SK-N-SH (cell line): ENCODE data around the gene SH3PXD2A. TPM values are rescaled to one million over a fixed set of nuclear protein-coding genes. Genes with fewer than 3 reads are reported as not detected.
A peak's percentile ranks its signal among the peaks of the same experiment; 100 is the strongest.

Source experiments
- CTCF ChIA-PET: fragments of 300-600, 350-600 bp; formaldehyde crosslinking; extraction: SDS; loops from one replicate; lab custom pipeline; 2021; lab: Yijun Ruan, JAX
- POLR2A ChIA-PET: fragments of 350-600 bp; sonication (Branson Sonifier 250); formaldehyde crosslinking; extraction: SDS; loops from one replicate; lab custom pipeline; 2020; ENCODE audit warnings: antibody characterized with exemption, inconsistent platforms; lab: Yijun Ruan, JAX
- DNase-seq: peaks from one replicate; pipeline ENCODE4 v3.0.0; 2012
- H2AFZ ChIP-seq: fragments of 200-600 bp; sonication (generic); 2 replicates; pipeline ENCODE4 v1.8.1; 2016; ENCODE audit warnings: antibody characterized with exemption, mild to moderate bottlenecking, low read depth
- H3F3A ChIP-seq: fragments of 200-600 bp; sonication (generic); replicated peaks from 2 replicates; pipeline ENCODE3; 2016; ENCODE audit warnings: antibody characterized with exemption, mild to moderate bottlenecking; ENCODE audit not compliant: insufficient read depth
- H3K27ac ChIP-seq, 2 experiments: fragments of 200-500 bp in 1 of 2; fragments of 200-600 bp in 1 of 2; sonication (Bioruptor generic) in 1 of 2; sonication (generic), shearing (Covaris generic) in 1 of 2; 2 replicates each; pipeline versions ENCODE4 v1.5.1 to v1.6.1; 2014 to 2016; ENCODE audit warnings: low read depth in 2 of 2, inconsistent platforms in 1 of 2, low read length in 1 of 2, mild to moderate bottlenecking in 1 of 2, mixed read lengths in 1 of 2
- H3K27me3 ChIP-seq: fragments of 200-600 bp; sonication (generic), shearing (Covaris generic); 2 replicates; pipeline ENCODE4 v1.6.1; 2016; ENCODE audit warnings: mixed run types; ENCODE audit not compliant: insufficient read depth
- H3K36me3 ChIP-seq, 2 experiments: fragments of 200-500 bp in 1 of 2; fragments of 200-600 bp in 1 of 2; sonication (Bioruptor generic) in 1 of 2; sonication (generic) in 1 of 2; replicated peaks in 1 of 2; 2 replicates each; pipeline versions ENCODE3 to v1.5.1; 2014 to 2016; ENCODE audit warnings: low read length in 1 of 2, mild to moderate bottlenecking in 1 of 2; ENCODE audit not compliant: insufficient read depth in 2 of 2, control insufficient read depth in 1 of 2
- H3K4me1 ChIP-seq, 2 experiments: fragments of 200-500 bp in 1 of 2; fragments of 200-600 bp in 1 of 2; sonication (Bioruptor generic) in 1 of 2; sonication (generic), shearing (Covaris generic) in 1 of 2; 2 replicates each; pipeline versions ENCODE4 v1.5.1 to v1.6.1; 2014 to 2016; ENCODE audit warnings: low read depth in 1 of 2, low read length in 1 of 2, mixed run types in 1 of 2; ENCODE audit not compliant: insufficient read depth in 2 of 2, control insufficient read depth in 1 of 2
- H3K4me2 ChIP-seq: fragments of 200-600 bp; sonication (generic), shearing (Covaris generic); 2 replicates; pipeline ENCODE4 v1.6.1; 2017; ENCODE audit warnings: mixed run types
- H3K4me3 ChIP-seq, 2 experiments: fragments of 200-500 bp in 1 of 2; fragments of 200-600 bp in 1 of 2; sonication (Bioruptor generic) in 1 of 2; sonication (generic), shearing (Covaris generic) in 1 of 2; 2 replicates each; pipeline versions ENCODE4 v1.5.1 to v1.8.1; 2014 to 2016; ENCODE audit warnings: low read depth in 2 of 2, inconsistent platforms in 1 of 2, low read length in 1 of 2, mild to moderate bottlenecking in 1 of 2, mixed read lengths in 1 of 2, moderate library complexity in 1 of 2
- H3K79me2 ChIP-seq: fragments of 200-600 bp; sonication (generic); 2 replicates; pipeline ENCODE4 v1.8.1; 2017; ENCODE audit warnings: mild to moderate bottlenecking; ENCODE audit not compliant: insufficient read depth
- H3K9ac ChIP-seq: fragments of 200-600 bp; sonication (generic); 2 replicates; pipeline ENCODE4 v1.6.1; 2017; ENCODE audit warnings: mixed run types
- H3K9me2 ChIP-seq: fragments of 200-600 bp; sonication (generic); 2 replicates; pipeline ENCODE4 v1.6.1; 2017; ENCODE audit warnings: mixed run types
- H3K9me3 ChIP-seq: fragments of 200-600 bp; sonication (generic); 2 replicates; pipeline ENCODE4 v1.6.1; 2017; ENCODE audit warnings: mixed run types, mild to moderate bottlenecking, moderate library complexity
- H4K20me1 ChIP-seq: fragments of 200-600 bp; sonication (generic); 2 replicates; pipeline ENCODE4 v1.6.1; 2017; ENCODE audit warnings: mild to moderate bottlenecking, mixed run types; ENCODE audit not compliant: insufficient read depth
- CHD2 ChIP-seq: fragments of 150-350 bp; IDR thresholded peaks from 2 replicates; pipeline ENCODE4 v1.6.1; 2018; ENCODE audit warnings: low read length; ENCODE audit not compliant: partially characterized antibody
- CTCF ChIP-seq: fragments of 200-600 bp; sonication (generic); IDR thresholded peaks from 2 replicates; pipeline ENCODE4 v1.6.1; 2017; ENCODE audit warnings: antibody characterized with exemption, mild to moderate bottlenecking, moderate library complexity
- EP300 ChIP-seq, 2 experiments: IDR thresholded peaks; 2 replicates each; pipeline versions ENCODE4 v1.4.0 to v1.6.1; 2012; ENCODE audit warnings: borderline replicate concordance in 1 of 2, low read depth in 1 of 2, low read length in 1 of 2
- FOSL2 ChIP-seq: IDR thresholded peaks from 2 replicates; pipeline ENCODE4 v1.4.0; 2012; ENCODE audit warnings: low read depth, mild to moderate bottlenecking, moderate library complexity, borderline replicate concordance
- FOXJ3 ChIP-seq: sonication (generic); formaldehyde crosslinking; IDR thresholded peaks from 2 replicates; pipeline ENCODE4 v1.5.1; 2020; ENCODE audit warnings: mild to moderate bottlenecking, missing genetic modification reagents
- GATA2 ChIP-seq: sonication (generic); formaldehyde crosslinking; IDR thresholded peaks from 2 replicates; pipeline ENCODE4 v1.5.0; 2020; ENCODE audit warnings: mild to moderate bottlenecking, missing genetic modification reagents
- JUND ChIP-seq: IDR thresholded peaks from 2 replicates; pipeline ENCODE4 v1.4.0; 2012
- MEF2A ChIP-seq: IDR thresholded peaks from 2 replicates; pipeline ENCODE4 v1.4.0; 2012; ENCODE audit warnings: low read depth, borderline replicate concordance
- MXI1 ChIP-seq: IDR thresholded peaks from 2 replicates; pipeline ENCODE4 v1.6.1; 2012; ENCODE audit warnings: mild to moderate bottlenecking, low read depth, low read length, improper control_type of control experiment
- NFIC ChIP-seq: IDR thresholded peaks from 2 replicates; pipeline ENCODE4 v1.4.0; 2012; ENCODE audit warnings: borderline replicate concordance
- NRF1 ChIP-seq: IDR thresholded peaks from 2 replicates; pipeline ENCODE4 v1.6.1; 2012; ENCODE audit warnings: low read depth, mild to moderate bottlenecking, low read length
- POLR2AphosphoS5 ChIP-seq: IDR thresholded peaks from 2 replicates; pipeline ENCODE4 v1.6.1; 2012; ENCODE audit warnings: low read depth, low read length
- RAD21 ChIP-seq: IDR thresholded peaks from 2 replicates; pipeline ENCODE4 v1.6.1; 2012; ENCODE audit warnings: mild to moderate bottlenecking, low read length
- RCOR1 ChIP-seq: fragments of 150-350 bp; IDR thresholded peaks from 2 replicates; pipeline ENCODE4 v1.6.1; 2017; ENCODE audit warnings: antibody characterized with exemption, low read length
- RFX5 ChIP-seq: IDR thresholded peaks from 2 replicates; pipeline ENCODE4 v1.6.1; 2012; ENCODE audit warnings: mild to moderate bottlenecking, improper control_type of control experiment, low read length
- SMC3 ChIP-seq: IDR thresholded peaks from 2 replicates; pipeline ENCODE4 v1.6.1; 2012; ENCODE audit warnings: low read depth, low read length, improper control_type of control experiment
- TAF1 ChIP-seq: IDR thresholded peaks from 2 replicates; pipeline ENCODE4 v1.6.1; 2012; ENCODE audit warnings: low read depth, mild to moderate bottlenecking, low read length, moderate library complexity, borderline replicate concordance
- TEAD4 ChIP-seq: IDR thresholded peaks from 2 replicates; pipeline ENCODE4 v1.4.0; 2012; ENCODE audit warnings: mild to moderate bottlenecking, borderline replicate concordance; ENCODE audit not compliant: insufficient read depth
- USF2 ChIP-seq: fragments of 150-350 bp; IDR thresholded peaks from 2 replicates; pipeline ENCODE4 v1.6.1; 2017; ENCODE audit warnings: antibody characterized with exemption, low read length, low read depth, borderline replicate concordance
- YY1 ChIP-seq: IDR thresholded peaks from 2 replicates; pipeline ENCODE4 v1.4.0; 2012; ENCODE audit warnings: low read depth, mild to moderate bottlenecking
- WGBS: methylation state at CpG from one replicate; pipeline ENCODE4 v1.1.6; 2017; ENCODE audit warnings: low lambda C conversion rate; 5-methylcytosine and 5-hydroxymethylcytosine counted together
- polyA plus RNA-seq, 3 experiments: library from polyadenylated mRNA; depleted of rRNA; stranded (reverse); fragments of >200 nt; gene quantifications; 2 replicates each; pipeline ENCODE4 v1.2.3, GENCODE V29; 2012
- TF ChIP-seq, protein P1 (sequence below): IDR thresholded peaks from 2 replicates; pipeline ENCODE4 v1.4.0; 2012; ENCODE audit warnings: low read depth, borderline replicate concordance

Gene SH3PXD2A
- polyA plus RNA-seq, 1 of the 3 experiments (the other 2 are of a cell fraction) = 2.5 TPM

DNA sequence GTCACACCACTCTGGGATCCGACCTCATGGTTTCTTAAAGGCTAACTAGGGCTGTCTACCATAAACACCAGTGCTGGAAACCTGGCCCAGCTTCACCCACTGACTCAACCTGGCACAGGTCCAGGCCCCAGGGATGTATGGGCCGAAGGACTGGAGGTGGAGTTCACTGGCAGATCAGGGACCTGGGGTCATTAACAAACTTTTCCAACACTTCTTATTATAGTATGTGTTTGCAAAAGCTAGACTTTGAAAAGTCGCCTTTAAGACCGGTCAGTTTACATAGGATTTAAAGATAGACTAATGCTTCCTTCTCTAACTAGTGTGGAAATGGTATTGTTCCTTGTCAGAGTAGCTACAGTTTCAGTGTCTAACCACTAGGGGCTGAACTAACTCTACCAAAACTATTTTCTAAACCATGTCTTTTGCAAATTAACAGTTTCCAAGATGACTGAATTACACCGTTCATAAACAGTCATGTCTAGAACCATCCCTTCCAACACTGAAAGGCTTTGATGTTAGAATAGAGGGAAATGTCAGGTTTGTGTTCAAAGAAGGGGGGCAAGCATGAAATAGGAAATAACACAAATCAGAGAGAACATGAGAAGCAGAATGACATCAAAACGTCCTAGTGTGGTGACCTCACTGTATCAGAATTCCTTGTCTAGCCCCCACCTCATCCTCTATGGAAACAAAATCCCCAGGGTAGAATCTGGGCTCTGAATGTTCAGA lies 32.9 kb upstream of the SH3PXD2A start:
- TF ChIP-seq SMC3 (peak; percentile 62), CHD2 (no peak), CTCF (peak; percentile 94), TEAD4 (no peak), RFX5 (peak; percentile 58; the same call in 1 of the 2 replicates), USF2 (no peak), RAD21 (peak; percentile 95), NFIC (peak; percentile 92), MEF2A (no peak), FOSL2 (peak; percentile 53; the same call in 1 of the 2 replicates)

GRCh38 chr10:103885617-103886016 lies 30.2 kb upstream of the SH3PXD2A start:
- no peaks in the 10 kb centered on the region for H4K20me1 ChIP-seq
- POLR2A ChIA-PET = no interaction called here
- no peak overlapping the region for H2AFZ ChIP-seq
- H3K27me3 ChIP-seq = no peaks in the 10 kb centered on the region
- H3K9ac ChIP-seq = no peak overlapping the region
- no peaks in the 10 kb centered on the region for H3K9me3 ChIP-seq
- TF ChIP-seq RCOR1 = no peak
- no peak for TF ChIP-seq POLR2AphosphoS5
- TF ChIP-seq FOXJ3 (CRISPR knock-in tag) = no peak
- TF ChIP-seq TAF1 = no peak
- no peak for TF ChIP-seq GATA2
- TF ChIP-seq, protein P1, sequence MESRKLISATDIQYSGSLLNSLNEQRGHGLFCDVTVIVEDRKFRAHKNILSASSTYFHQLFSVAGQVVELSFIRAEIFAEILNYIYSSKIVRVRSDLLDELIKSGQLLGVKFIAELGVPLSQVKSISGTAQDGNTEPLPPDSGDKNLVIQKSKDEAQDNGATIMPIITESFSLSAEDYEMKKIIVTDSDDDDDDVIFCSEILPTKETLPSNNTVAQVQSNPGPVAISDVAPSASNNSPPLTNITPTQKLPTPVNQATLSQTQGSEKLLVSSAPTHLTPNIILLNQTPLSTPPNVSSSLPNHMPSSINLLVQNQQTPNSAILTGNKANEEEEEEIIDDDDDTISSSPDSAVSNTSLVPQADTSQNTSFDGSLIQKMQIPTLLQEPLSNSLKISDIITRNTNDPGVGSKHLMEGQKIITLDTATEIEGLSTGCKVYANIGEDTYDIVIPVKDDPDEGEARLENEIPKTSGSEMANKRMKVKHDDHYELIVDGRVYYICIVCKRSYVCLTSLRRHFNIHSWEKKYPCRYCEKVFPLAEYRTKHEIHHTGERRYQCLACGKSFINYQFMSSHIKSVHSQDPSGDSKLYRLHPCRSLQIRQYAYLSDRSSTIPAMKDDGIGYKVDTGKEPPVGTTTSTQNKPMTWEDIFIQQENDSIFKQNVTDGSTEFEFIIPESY = no peak
- no peak for TF ChIP-seq CHD2
- no peak for TF ChIP-seq YY1
- no peak for TF ChIP-seq NRF1
- TF ChIP-seq JUND = no peak
- no peak for TF ChIP-seq EP300 (IDR thresholded peaks at IDR 0.05; ENCODE audit: borderline replicate concordance in 1 of 2, low read depth in 1 of 2, low read length in 1 of 2)
- no peak for TF ChIP-seq MEF2A
- TF ChIP-seq MXI1 = no peak
- no peak overlapping the region for H3K4me3 ChIP-seq
- H3K4me1 ChIP-seq = peaks cover 18 to 26% of the 10 kb centered on the region in 2 experiments; a peak in 2 of 4 replicates
- no peaks in the 10 kb centered on the region for H3K9me2 ChIP-seq
- H3K27ac ChIP-seq = no peak overlapping the region
- peaks cover 23 to 52% of the 10 kb centered on the region in 2 experiments for H3K36me3 ChIP-seq
- no peaks in the 10 kb centered on the region for H3K79me2 ChIP-seq
- peaks cover 12% of the 10 kb centered on the region for H3F3A ChIP-seq
- WGBS = 85% methylated on average over 6 of the region's 6 CpGs
- CTCF ChIA-PET = interaction anchor here (0.6 to 5.0 kb wide), 46 partner anchors 9 to 406 kb away, joined by 3 to 134 read pairs (median 4); partner anchors contain the start of gene SH3PXD2A
- no peak overlapping the region for H3K4me2 ChIP-seq
- no peak for DNase-seq

More for the DNA sequence above, 32.9 kb upstream of the SH3PXD2A start:
- no peaks in the 10 kb centered on the region for H3K27me3 ChIP-seq
- POLR2A ChIA-PET = interaction anchor here (1.0 kb wide), 1 partner anchor 366 kb away, joined by 3 read pairs; the partner anchor contains the start of gene GSTO1
- CTCF ChIA-PET = interaction anchor here (0.6 to 2.5 kb wide), 59 partner anchors 10 to 465 kb away, joined by 3 to 44 read pairs (median 4); partner anchors contain the start of genes CFAP58, SFR1 and SLK
- peaks cover 8 to 18% of the 10 kb centered on the region in 2 experiments; a peak in 2 of 4 replicates for H3K4me1 ChIP-seq
- peak overlapping the region; percentile 16; the same call in 1 of the 2 replicates for H3K9ac ChIP-seq
- H2AFZ ChIP-seq = peak overlapping the region; percentile 29; the same call in 1 of the 2 replicates
- no peaks in the 10 kb centered on the region for H3K79me2 ChIP-seq
- H3K27ac ChIP-seq = peak overlapping the region; percentile 43 to 70
- peak; percentile 51 for DNase-seq
- H3K36me3 ChIP-seq = peaks cover 30 to 46% of the 10 kb centered on the region in 2 experiments
- peak overlapping the region; percentile 51; the same call in 1 of the 2 replicates for H3K4me2 ChIP-seq
- no peaks in the 10 kb centered on the region for H3K9me3 ChIP-seq
- no peaks in the 10 kb centered on the region for H3K9me2 ChIP-seq
- H3K4me3 ChIP-seq = peak overlapping the region in 1 of 2 experiments; percentile 0; a peak in 1 of 4 replicates
- WGBS = 3% methylated on average over 6 of the region's 6 CpGs
- H4K20me1 ChIP-seq = no peaks in the 10 kb centered on the region
- H3F3A ChIP-seq = peaks cover 12% of the 10 kb centered on the region
